Right lobe of liver (tissue), 6 donors: ENCODE results near the gene BTN3A1. TPM values are rescaled to one million over a fixed set of nuclear protein-coding genes. Genes with fewer than 3 reads are reported as not detected.
"Not testable (repeated sequence)": the region's sequence is repeated elsewhere in the genome, so short reads cannot be mapped to it uniquely, and the experiment has no call there.

Experiments used
- ATAC-seq, 4 donors: fragments of 200-7000 bp; cut with Tn5 transposase; one replicate each; pipeline ENCODE4 v1.9.1; 2020; ENCODE audit warnings: mild to moderate bottlenecking in 4 of 4, moderate library complexity in 4 of 4
- DNase-seq, 3 donors: peaks; one replicate each; pipeline ENCODE4 v3.0.0-alpha.2; 2020
- H3K27ac ChIP-seq, 3 donors: fragments of 200-600 bp; one replicate each; pipeline ENCODE4 v1.8.0; 2022
- H3K27me3 ChIP-seq, 2 donors: fragments of 200-600 bp; one replicate each; pipeline ENCODE4 v1.8.0; 2022
- H3K36me3 ChIP-seq, 4 donors: fragments of 200-600 bp; sonication (generic) in 1 of 4; one replicate each; pipeline versions ENCODE4 v1.5.1 to v1.8.0; 2017 to 2022; ENCODE audit warnings: control low read depth in 1 of 4
- H3K4me1 ChIP-seq, 4 donors: fragments of 200-600 bp; sonication (generic) in 1 of 4; one replicate each; pipeline versions ENCODE4 v1.5.1 to v1.8.0; 2017 to 2022; ENCODE audit warnings: control low read depth in 1 of 4
- H3K4me3 ChIP-seq, 3 donors: fragments of 200-600 bp; one replicate each; pipeline ENCODE4 v1.8.0; 2022
- H3K9me3 ChIP-seq, 4 donors: fragments of 200-600 bp; sonication (generic) in 1 of 4; one replicate each; pipeline versions ENCODE4 v1.5.1 to v1.8.0; 2017 to 2022; ENCODE audit warnings: control low read depth in 1 of 4
- POLR2A ChIP-seq: fragments of 450-650 bp; IDR thresholded peaks from one replicate; pipeline ENCODE4 v1.6.1; 2017; ENCODE audit warnings: antibody characterized with exemption, mild to moderate bottlenecking
- WGBS: methylation state at CpG from one replicate; pipeline ENCODE4 v1.1.6; 2018; ENCODE audit warnings: low coverage, low lambda C conversion rate; ENCODE audit not compliant: insufficient coverage; ENCODE audit errors: missing lambda C conversion rate; 5-methylcytosine and 5-hydroxymethylcytosine counted together
- intact Hi-C, 2 donors: fragments of 100-400 bp; cut with DNase I; formaldehyde crosslinking; loops; one replicate each; pipeline versions ENCODE4 v1.11.2 to v1.14.1; 2022
- long read RNA-seq: library from polyadenylated mRNA; unstranded; transcript quantifications from one replicate; pipeline ENCODE4 v2.0.0, GENCODE V29; 2019
- total RNA-seq, 6 experiments: library from RNA; depleted of rRNA in 2 of 6; stranded (reverse); fragments of >200 nt in 2 of 6; fragmentation: NEBNext Ultra II Directional in 3 of 6; extraction: Animal tissue kit (Norgen Biotek cat#: 25700) in 3 of 6; gene quantifications; one replicate each; pipeline versions ENCODE4 v1.1.0 to v1.2.4, GENCODE V29; 2016 to 2023
- TF ChIP-seq, protein P1 (sequence below), 4 donors: fragments of 200-600 bp in 3 of 4; fragments of 450-650 bp in 1 of 4; IDR thresholded peaks; one replicate each; pipeline versions ENCODE4 v1.5.1 to v1.8.0; 2016 to 2022; ENCODE audit warnings: antibody characterized with exemption in 4 of 4, mild to moderate bottlenecking in 2 of 4
- donor health status: DM: no; HTN: yes; CAD: no.
- donor health status: DM: no; HTN: no; CAD: no.
- donor health status: DM: no; HTN: no; CAD: no.
- donor health status: DM: no; HTN: yes; CAD: no.
- donor health status: DM: no; HTN: yes; CAD: no.

The BTN3A1 gene
- total RNA-seq = 10 to 100 TPM in 4 of 6 experiments, 1 to 10 TPM in 2; 9.0 to 15.9 (median 10.6) TPM
- long read RNA-seq, partial matches to known transcripts = 1 of 2 reads
- long read RNA-seq, other reads (novel, unspliced or antisense) = 1 of 2 reads

DNA sequence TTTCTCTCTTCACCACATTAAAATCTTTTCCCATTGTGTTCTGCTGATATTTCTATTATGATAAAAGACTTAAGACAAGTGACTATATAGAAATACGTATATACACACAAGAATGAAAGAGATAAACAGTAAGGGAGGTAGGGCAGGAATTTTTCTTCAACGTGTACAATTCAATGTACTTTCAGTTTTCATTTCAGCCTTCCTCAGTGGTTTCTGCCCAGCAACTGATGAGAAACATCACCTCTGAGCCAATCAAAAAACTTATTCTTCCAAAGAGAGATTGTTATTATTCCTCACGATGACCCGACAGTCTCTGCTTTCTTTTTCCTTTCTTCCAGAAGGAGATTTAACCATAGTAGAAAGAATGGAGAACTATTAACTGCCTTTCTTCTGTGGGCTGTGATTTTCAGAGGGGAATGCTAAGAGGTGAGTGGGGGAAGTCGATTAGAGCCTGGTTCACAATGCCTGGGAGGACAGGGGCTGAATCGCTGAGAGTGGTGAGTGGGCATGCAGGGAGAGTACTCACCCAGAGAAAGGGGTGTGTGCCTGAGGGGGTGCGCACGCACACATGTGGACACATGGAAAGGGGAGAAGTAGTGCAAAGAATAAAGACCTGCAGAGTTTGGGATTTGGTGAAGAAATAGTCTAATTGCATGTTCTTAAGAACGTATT is at the start of gene BTN3A1:
Gene BTN3A1 (plus strand): TSS at position 289 of the 672 bp plus-strand sequence. CDS start 3,289 bp downstream, outside the sequence.
- Histone ChIP-seq H3K9me3 (no peaks in the 10 kb centered on the region), H3K4me3 (peak within 1 kb of the TSS; percentile 32 to 61 (median 56)), H3K27ac (peak within 1 kb of the TSS; percentile 78 to 91 (median 81)), H3K27me3 (no peaks in the 10 kb centered on the region), H3K36me3 (peaks cover 0 to 6% (median 1%) of the 10 kb centered on the region in 4 donors), H3K4me1 (peaks cover 0 to 11% (median 3%) of the 10 kb centered on the region in 4 donors)
- DNase-seq (peak; percentile 61 to 70 (median 65)), ATAC-seq (peak; percentile 92 to 97 (median 96))
- intact Hi-C loops = no loop called here
- WGBS = 0% methylated on average over 9 of the region's 9 CpGs
- no peak for TF ChIP-seq POLR2A
- TF ChIP-seq, protein P1, sequence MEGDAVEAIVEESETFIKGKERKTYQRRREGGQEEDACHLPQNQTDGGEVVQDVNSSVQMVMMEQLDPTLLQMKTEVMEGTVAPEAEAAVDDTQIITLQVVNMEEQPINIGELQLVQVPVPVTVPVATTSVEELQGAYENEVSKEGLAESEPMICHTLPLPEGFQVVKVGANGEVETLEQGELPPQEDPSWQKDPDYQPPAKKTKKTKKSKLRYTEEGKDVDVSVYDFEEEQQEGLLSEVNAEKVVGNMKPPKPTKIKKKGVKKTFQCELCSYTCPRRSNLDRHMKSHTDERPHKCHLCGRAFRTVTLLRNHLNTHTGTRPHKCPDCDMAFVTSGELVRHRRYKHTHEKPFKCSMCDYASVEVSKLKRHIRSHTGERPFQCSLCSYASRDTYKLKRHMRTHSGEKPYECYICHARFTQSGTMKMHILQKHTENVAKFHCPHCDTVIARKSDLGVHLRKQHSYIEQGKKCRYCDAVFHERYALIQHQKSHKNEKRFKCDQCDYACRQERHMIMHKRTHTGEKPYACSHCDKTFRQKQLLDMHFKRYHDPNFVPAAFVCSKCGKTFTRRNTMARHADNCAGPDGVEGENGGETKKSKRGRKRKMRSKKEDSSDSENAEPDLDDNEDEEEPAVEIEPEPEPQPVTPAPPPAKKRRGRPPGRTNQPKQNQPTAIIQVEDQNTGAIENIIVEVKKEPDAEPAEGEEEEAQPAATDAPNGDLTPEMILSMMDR (IDR thresholded peaks at IDR 0.05) = no peak

DNA sequence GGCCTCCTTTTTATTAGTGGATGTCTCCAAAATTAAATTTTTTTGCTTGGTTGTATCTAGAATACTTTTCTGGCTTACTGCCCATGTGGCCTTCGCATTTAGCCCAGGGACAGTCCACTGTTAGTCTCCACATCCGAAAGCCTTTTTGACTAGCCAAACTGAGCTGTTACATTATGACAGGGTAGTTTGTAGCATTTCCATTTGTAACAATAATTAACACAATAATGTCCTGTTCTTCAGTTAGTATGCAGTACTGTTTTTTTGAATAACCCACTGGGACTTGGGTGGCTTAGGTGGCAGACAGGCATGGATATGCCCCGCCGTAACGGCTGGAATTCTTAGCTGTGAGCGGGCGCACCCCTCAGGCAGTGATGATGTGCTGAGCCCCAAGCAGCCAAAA is 49.8 kb upstream of the BTN3A1 start:
- no peaks in the 10 kb centered on the region for H3K9me3 ChIP-seq
- ATAC-seq = no peak
- intact Hi-C loops = no loop called here
- no peaks in the 10 kb centered on the region for H3K36me3 ChIP-seq
- H3K4me3 ChIP-seq = no peak overlapping the region
- 97% methylated on average over 7 of the region's 7 CpGs for WGBS
- H3K27me3 ChIP-seq = no peaks in the 10 kb centered on the region
- no peak for DNase-seq
- no peak overlapping the region for H3K27ac ChIP-seq
- H3K4me1 ChIP-seq = peaks cover 0 to 5% (median 0%) of the 10 kb centered on the region in 4 donors
- TF ChIP-seq POLR2A = no peak

DNA sequence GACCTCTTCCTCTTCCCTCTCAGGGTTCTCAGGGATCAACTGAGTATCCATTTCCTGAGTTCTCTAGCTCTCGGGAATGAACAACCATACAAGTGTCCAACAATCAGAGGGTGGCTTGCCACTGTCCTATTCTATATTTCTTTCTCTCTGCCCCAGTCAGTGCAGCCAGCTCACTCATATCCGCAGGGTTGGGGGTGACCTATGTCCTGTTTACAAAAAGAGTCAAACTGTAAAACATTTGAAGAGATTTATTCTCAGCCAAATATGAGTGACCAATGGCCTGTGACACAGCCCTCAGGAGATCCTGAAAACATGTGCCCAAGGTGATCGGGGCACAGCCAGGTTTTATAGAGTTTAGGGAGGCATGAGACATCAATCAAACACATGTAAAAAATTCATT is 47.9 kb upstream of the BTN3A1 start:
- H3K4me1 ChIP-seq = no peaks in the 10 kb centered on the region
- 51% methylated on average over 3 of the region's 3 CpGs for WGBS
- H3K4me3 ChIP-seq = no peak overlapping the region
- no peaks in the 10 kb centered on the region for H3K36me3 ChIP-seq
- no peak overlapping the region for H3K27ac ChIP-seq
- intact Hi-C loops = no loop called here
- H3K9me3 ChIP-seq = no peaks in the 10 kb centered on the region
- H3K27me3 ChIP-seq = no peaks in the 10 kb centered on the region
- no peak for TF ChIP-seq POLR2A
- TF ChIP-seq, protein P1 (IDR thresholded peaks at IDR 0.05) = no peak
- no peak for DNase-seq
- ATAC-seq = no peak

DNA sequence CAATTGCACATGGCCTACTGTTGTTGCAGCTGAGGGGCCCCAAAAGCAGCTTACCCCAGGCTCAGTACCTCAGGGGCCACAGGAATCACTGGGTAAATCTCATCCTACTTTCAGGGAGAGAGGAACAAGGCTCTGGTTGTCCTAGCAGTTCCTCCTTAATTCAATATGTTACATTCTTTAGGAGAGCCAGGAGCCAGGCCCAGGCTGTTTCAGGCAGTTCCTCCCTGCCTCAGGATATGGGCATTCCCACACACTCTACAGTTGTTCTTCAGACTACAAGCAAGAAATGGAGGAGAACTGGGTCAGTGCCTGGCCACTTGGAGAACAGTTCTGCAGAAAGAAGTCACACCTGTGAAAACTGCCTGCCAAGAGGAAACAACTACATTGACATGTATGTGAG is 46.7 kb upstream of the BTN3A1 start:
- H3K27me3 ChIP-seq = no peaks in the 10 kb centered on the region
- ATAC-seq = no peak
- intact Hi-C loops = no loop called here

DNA sequence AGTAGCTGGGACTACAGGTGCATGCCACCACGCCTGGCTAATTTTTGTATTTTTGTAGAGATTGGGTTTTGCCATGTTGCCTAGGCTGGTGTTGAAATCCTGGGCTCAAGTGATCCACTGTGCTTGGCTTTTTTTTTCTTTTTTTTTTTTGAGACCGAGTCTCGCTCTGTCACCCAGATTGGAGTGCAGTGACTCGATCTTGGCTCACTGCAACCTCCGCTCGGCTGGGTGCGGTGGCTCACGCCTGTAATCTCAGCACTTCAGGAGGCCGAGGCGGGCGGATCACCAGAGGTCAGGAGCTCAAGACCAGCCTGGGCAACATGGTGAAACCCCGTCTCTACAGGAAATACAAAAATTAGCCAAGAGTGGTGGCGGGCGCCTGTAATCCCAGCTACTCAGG is 44.5 kb upstream of the BTN3A1 start:
- H3K36me3 ChIP-seq, H3K27ac ChIP-seq, H3K27me3 ChIP-seq, H3K9me3 ChIP-seq, H3K4me1 ChIP-seq, H3K4me3 ChIP-seq, DNase-seq, ATAC-seq, intact Hi-C loops: not testable (repeated sequence)
- WGBS = 92% methylated on average over 13 of the region's 14 CpGs

More for the DNA sequence above, 46.7 kb upstream of the BTN3A1 start:
- no peaks in the 10 kb centered on the region for H3K36me3 ChIP-seq
- no peak overlapping the region for H3K27ac ChIP-seq
- H3K9me3 ChIP-seq = no peaks in the 10 kb centered on the region
- TF ChIP-seq POLR2A = no peak
- TF ChIP-seq, protein P1 (IDR thresholded peaks at IDR 0.05) = no peak
- no peak overlapping the region for H3K4me3 ChIP-seq
- DNase-seq = no peak
- no peaks in the 10 kb centered on the region for H3K4me1 ChIP-seq
